D721Med (cell line): Measurements from ENCODE around the gene GRIN2C.
"Not testable (repeated sequence)": the region's sequence is repeated elsewhere in the genome, so short reads cannot be mapped to it uniquely, and the experiment has no call there.

Source experiments
- DNase-seq: peaks from one replicate; pipeline ENCODE4 v3.0.0; 2011; ENCODE audit warnings: low spot score; ENCODE audit not compliant: insufficient read length
- FAIRE-seq: peaks from 2 replicates; lab custom pipeline; 2011; peaks lifted over from hg19 to GRCh38; lab: Jason Lieb, UNC
- TF ChIP-seq, protein P1 (sequence below): IDR thresholded peaks from 2 replicates; pipeline ENCODE4 v1.5.1; 2012; ENCODE audit warnings: mild to moderate bottlenecking, control low read depth; ENCODE audit not compliant: insufficient read depth; ENCODE audit errors: missing control alignments

GRIN2C gene

DNA sequence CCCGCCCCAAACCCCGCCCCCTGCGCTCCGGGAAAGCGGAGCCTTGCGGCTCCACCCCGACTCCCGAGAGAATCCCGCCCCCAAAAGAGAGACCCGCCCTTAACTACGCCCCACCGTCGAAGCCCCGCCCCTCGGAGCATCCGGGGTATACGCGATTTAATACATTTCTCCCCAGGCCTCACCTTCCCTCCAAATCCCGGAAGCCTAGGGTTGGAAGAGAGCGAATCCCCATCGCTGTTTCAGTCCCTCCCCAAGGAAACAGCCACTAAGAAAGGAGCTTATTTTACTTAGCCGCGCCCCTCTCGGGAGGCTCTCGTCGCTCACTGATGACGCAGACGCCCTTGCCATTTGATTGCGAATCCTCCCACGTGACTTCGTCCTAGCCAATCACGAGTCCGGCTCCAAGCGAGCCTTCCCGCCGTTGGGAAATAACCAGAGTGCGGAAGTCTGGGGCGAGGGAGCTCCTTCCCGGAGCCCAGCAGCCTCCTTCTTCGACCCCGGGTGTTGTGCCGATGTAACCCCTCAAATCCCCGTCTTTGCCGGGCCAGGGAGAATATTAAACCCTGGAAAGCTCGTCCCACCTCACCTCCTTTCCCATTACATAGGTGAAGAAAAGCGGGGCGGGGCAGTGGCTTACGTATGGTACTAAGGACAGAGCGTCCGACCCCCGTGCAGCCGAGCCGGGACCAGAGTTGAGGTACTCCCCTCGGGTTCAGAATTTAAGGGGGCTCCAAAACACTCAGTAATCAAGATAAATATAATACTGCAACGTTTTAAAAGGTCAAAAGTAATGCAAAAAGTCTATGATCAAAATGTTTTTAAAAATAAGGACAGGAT, 13.6 kb upstream of the GRIN2C start:
- FAIRE-seq, result peak; percentile 53
- peak; percentile 99 for DNase-seq
- TF ChIP-seq, protein P1, sequence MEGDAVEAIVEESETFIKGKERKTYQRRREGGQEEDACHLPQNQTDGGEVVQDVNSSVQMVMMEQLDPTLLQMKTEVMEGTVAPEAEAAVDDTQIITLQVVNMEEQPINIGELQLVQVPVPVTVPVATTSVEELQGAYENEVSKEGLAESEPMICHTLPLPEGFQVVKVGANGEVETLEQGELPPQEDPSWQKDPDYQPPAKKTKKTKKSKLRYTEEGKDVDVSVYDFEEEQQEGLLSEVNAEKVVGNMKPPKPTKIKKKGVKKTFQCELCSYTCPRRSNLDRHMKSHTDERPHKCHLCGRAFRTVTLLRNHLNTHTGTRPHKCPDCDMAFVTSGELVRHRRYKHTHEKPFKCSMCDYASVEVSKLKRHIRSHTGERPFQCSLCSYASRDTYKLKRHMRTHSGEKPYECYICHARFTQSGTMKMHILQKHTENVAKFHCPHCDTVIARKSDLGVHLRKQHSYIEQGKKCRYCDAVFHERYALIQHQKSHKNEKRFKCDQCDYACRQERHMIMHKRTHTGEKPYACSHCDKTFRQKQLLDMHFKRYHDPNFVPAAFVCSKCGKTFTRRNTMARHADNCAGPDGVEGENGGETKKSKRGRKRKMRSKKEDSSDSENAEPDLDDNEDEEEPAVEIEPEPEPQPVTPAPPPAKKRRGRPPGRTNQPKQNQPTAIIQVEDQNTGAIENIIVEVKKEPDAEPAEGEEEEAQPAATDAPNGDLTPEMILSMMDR, result no peak

- TF ChIP-seq, protein P1, result no peak
- no peak for DNase-seq
- FAIRE-seq, result no peak
Observed at GRCh38 chr17:74872313-74873036, 12.8 kb upstream of the GRIN2C start, which contains the start of gene FDXR. TSS of gene FDXR (minus strand) at chr17:74872994. CDS start at chr17:74872944, 50 bp downstream.

- DNase-seq (no peak), FAIRE-seq (no peak)
- TF ChIP-seq, protein P1, result no peak
Observed at GRCh38 chr17:74871356-74872076, 11.8 kb upstream of the GRIN2C start.

DNA sequence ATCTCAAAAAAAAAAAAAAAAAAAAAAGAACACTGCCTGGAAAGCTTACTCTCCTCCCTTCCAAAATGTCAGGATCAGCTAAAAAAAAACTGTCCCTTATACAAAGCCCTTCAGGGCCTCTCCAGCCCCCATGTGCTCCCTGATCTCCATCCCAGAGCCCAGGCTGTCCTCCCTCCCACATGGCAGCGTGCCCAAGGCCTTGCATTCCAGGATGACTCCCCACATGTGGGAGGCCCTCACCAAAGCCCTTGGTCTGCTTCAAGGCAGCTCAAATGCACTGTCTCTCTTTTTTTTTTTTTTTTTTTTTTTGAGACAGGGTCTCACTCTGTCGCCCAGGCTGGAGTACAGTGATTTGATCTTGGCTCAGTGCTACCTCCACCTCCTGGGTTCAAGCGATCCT, 10.8 kb upstream of the GRIN2C start:
- FAIRE-seq (no peak), DNase-seq (no peak)
- TF ChIP-seq, protein P1, result no peak

GRCh38 chr17:74870028-74870427, 10.3 kb upstream of the GRIN2C start:
- not testable (repeated sequence) for FAIRE-seq, DNase-seq

GRCh38 chr17:74868908-74869255, 9.2 kb upstream of the GRIN2C start:
- FAIRE-seq, result no peak
- TF ChIP-seq, protein P1, result no peak
- no peak for DNase-seq

DNA sequence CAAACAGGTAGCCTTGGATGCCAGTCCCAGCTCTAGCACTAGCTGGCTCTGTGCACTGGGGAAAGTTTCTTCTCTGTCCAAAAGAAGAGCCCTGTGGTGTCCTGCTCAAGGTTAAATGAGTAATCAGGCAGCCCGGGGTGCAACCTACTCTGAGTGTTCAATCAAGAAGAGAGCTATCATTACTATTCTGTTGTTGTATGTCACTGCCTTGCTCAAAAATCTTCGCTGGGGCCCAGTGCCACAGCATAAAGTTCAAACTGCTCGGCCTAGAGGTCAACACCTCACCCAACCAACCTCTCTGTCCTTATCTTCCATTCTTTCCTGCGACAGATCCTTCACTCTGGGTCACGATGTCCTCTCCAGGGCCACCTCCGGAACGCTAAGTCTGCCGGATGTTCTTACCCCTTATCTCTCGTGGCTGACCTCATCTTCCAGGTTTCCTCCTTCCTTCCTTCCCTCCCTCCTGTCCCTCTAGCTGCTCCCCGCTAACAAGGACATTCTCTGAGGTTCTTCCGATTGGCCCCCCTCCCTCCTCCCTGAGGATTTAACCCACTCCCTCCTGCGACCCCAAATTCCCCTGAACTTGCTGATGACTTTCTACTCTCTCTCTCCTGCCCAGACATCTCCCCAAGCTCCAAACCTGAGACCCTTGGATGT, 8.7 kb upstream of the GRIN2C start:
- TF ChIP-seq, protein P1, result no peak
- FAIRE-seq, result no peak

More for the DNA sequence above, 8.7 kb upstream of the GRIN2C start:
- DNase-seq, result no peak
